Colonic mucosa (tissue), 4 donors: Measurements from ENCODE around the gene CPM. TPM values are rescaled to one million over a fixed set of nuclear protein-coding genes. Genes with fewer than 3 reads are reported as not detected.

Experiments
- DNase-seq: peaks from one replicate; pipeline ENCODE4 v3.0.0-alpha.2; 2020
- H3K27ac ChIP-seq: fragments of 200-600 bp; one replicate; pipeline ENCODE4 v1.8.0; 2021
- H3K27me3 ChIP-seq: fragments of 200-600 bp; one replicate; pipeline ENCODE4 v1.8.0; 2021
- H3K36me3 ChIP-seq: fragments of 200-600 bp; one replicate; pipeline ENCODE4 v1.8.0; 2021
- H3K4me1 ChIP-seq: fragments of 200-600 bp; one replicate; pipeline ENCODE4 v1.8.0; 2021; ENCODE audit warnings: mild to moderate bottlenecking
- H3K4me3 ChIP-seq: fragments of 200-600 bp; one replicate; pipeline ENCODE4 v1.8.0; 2021
- H3K9ac ChIP-seq, 2 donors: one replicate each; pipeline ENCODE4 v1.7.0; 2013; ENCODE audit warnings: control low read depth in 2 of 2, low read depth in 2 of 2, low read length in 2 of 2
- H3K9me3 ChIP-seq: fragments of 200-600 bp; one replicate; pipeline ENCODE4 v1.8.0; 2021
- intact Hi-C: fragments of 100-400 bp; cut with DNase I; formaldehyde crosslinking; loops from one replicate; pipeline ENCODE4 v1.14.1; 2022
- total RNA-seq, 2 donors: library from RNA; stranded (reverse); fragmentation: NEBNext Ultra II Directional in 1 of 2; extraction: Animal tissue kit (Norgen Biotek cat#: 25700) in 1 of 2; gene quantifications; one replicate each; pipeline ENCODE4 v1.2.1, GENCODE V29; 2021
- TF ChIP-seq, protein P1 (sequence below): fragments of 200-600 bp; IDR thresholded peaks from one replicate; pipeline ENCODE4 v1.8.0; 2022; ENCODE audit warnings: antibody characterized with exemption, mild to moderate bottlenecking
- donor health status: healthy.
- donor health status: DM: no; HTN: no; CAD: no.
- donor health status: DM: no; HTN: no; CAD: no.

CPM gene
- total RNA-seq, 2 donors from 2014 or later = 30.0 to 40.3 TPM

DNA sequence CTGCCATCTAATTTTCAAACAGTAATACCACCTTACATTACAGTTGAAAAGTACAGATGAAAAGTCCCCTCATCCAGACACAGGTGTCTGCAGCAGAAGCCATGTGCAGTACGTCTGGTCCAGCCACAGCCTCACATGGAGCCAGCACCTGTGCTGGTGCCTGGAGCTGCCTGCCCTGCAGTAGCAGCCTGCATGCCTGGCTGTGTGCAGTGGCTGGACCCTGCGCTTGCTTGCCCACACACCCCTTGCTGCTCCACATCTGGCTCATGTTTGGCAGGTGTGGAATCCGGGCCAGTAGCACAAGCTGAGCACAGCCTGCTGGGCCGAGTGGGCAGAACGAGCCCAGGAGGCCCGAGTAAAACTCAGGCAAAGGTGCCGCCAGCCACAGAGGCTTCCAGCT, 21.8 kb upstream of the CPM start:
- no peaks in the 10 kb centered on the region for H3K4me1 ChIP-seq
- H3K9me3 ChIP-seq = no peaks in the 10 kb centered on the region
- intact Hi-C loops = no loop called here
- no peak for DNase-seq
- no peak overlapping the region for H3K9ac ChIP-seq
- H3K4me3 ChIP-seq = no peak overlapping the region
- no peaks in the 10 kb centered on the region for H3K36me3 ChIP-seq
- no peaks in the 10 kb centered on the region for H3K27me3 ChIP-seq
- TF ChIP-seq, protein P1, sequence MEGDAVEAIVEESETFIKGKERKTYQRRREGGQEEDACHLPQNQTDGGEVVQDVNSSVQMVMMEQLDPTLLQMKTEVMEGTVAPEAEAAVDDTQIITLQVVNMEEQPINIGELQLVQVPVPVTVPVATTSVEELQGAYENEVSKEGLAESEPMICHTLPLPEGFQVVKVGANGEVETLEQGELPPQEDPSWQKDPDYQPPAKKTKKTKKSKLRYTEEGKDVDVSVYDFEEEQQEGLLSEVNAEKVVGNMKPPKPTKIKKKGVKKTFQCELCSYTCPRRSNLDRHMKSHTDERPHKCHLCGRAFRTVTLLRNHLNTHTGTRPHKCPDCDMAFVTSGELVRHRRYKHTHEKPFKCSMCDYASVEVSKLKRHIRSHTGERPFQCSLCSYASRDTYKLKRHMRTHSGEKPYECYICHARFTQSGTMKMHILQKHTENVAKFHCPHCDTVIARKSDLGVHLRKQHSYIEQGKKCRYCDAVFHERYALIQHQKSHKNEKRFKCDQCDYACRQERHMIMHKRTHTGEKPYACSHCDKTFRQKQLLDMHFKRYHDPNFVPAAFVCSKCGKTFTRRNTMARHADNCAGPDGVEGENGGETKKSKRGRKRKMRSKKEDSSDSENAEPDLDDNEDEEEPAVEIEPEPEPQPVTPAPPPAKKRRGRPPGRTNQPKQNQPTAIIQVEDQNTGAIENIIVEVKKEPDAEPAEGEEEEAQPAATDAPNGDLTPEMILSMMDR = no peak
- no peak overlapping the region for H3K27ac ChIP-seq

DNA sequence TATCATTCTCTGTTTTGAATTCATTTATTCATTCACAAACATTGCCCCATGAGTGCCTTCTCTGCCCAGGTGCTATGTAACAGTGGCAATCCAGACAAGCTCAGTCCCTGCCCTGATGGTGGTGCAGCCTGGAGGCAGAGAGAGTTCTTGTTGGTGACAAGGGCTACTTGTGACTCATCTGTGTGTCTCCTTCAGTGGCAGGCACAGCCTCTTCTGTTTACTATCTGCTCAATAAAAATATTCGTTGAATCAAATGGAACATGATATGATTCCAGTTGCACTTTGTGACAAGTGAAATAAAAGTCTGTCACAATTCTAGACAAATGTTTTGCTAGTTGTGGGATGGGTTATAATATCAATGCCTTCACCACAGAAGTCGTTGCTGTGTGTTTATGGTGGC, 20.6 kb upstream of the CPM start:
- H3K9me3 ChIP-seq = no peaks in the 10 kb centered on the region
- no peaks in the 10 kb centered on the region for H3K4me1 ChIP-seq
- H3K9ac ChIP-seq = no peak overlapping the region
- no peak for DNase-seq
- intact Hi-C loops = no loop called here
- H3K27ac ChIP-seq = no peak overlapping the region
- TF ChIP-seq, protein P1 = no peak
- H3K4me3 ChIP-seq = no peak overlapping the region
- H3K27me3 ChIP-seq = no peaks in the 10 kb centered on the region
- no peaks in the 10 kb centered on the region for H3K36me3 ChIP-seq

DNA sequence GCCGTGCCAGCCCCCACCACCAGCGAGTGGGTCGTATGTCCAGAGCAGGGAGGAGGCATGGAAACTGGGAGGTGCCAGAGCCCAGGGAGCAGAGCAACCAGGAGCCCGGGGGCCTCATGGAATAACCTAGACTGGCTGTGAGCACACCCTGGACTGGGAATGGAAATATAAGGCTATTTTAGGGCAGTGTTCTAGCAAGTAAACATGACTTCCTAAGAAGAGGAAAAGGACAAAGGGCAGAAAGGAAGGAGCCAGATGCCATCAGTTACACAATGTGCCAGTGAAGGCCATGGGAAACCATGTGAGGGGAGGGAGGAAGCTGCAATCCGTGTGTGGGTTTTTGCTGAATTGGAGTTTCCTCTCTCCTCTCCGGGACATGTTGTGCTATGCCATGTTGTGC, 18.7 kb upstream of the CPM start:
- H3K27ac ChIP-seq = no peak overlapping the region
- H3K4me3 ChIP-seq = no peak overlapping the region
- no peaks in the 10 kb centered on the region for H3K4me1 ChIP-seq
- H3K36me3 ChIP-seq = no peaks in the 10 kb centered on the region
- TF ChIP-seq, protein P1 = no peak
- intact Hi-C loops = no loop called here
- no peaks in the 10 kb centered on the region for H3K27me3 ChIP-seq
- peak; percentile 62 for DNase-seq
- no peak overlapping the region for H3K9ac ChIP-seq
- no peaks in the 10 kb centered on the region for H3K9me3 ChIP-seq

DNA sequence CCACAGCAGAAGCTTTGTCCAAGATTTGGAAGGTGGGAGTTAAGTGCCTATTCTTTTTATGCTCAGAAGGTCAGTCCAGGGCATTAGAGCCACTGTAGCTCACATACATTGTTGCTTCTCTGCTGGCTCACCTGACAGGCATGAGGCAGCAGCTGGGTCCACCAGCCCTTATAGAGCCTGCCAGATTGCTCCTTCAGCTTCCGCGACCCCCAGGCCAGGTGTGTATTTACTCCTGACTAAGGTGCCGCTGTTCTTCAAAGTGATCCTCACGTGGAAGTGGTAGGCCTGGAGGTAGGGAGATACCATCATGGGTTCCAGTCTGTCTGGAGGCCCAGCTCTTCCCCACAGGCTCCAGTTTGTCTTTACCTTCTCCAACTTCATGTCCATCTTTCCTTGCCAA, 17.5 kb upstream of the CPM start:
- no peaks in the 10 kb centered on the region for H3K36me3 ChIP-seq
- intact Hi-C loops = no loop called here
- TF ChIP-seq, protein P1 = no peak
- H3K27ac ChIP-seq = no peak overlapping the region
- no peak overlapping the region for H3K4me3 ChIP-seq
- H3K27me3 ChIP-seq = no peaks in the 10 kb centered on the region
- no peak overlapping the region for H3K9ac ChIP-seq
- no peaks in the 10 kb centered on the region for H3K9me3 ChIP-seq
- DNase-seq = no peak
- H3K4me1 ChIP-seq = no peaks in the 10 kb centered on the region

DNA sequence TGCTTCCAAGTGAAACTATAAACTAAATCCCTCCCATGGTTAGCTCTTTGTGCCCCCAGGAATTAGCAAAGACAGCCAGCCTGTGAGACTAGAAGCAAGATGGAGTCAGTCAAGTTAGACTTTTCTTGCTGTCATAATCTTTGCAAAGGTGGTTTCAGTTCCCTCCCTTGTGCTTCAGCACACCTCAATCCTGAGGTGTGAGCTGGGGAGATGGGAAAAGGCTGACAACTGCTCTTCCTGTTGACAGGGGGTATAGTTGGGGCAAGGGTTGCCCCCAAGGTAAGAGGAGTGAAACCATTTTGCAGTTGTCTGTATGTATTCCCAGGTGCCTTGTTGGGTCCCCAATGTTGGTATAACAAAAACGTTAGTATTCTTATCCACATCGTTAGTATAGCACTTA, 12.3 kb upstream of the CPM start:
- no peaks in the 10 kb centered on the region for H3K36me3 ChIP-seq
- intact Hi-C loops = no loop called here

More for the DNA sequence above, 12.3 kb upstream of the CPM start:
- Histone ChIP-seq H3K27me3 (no peaks in the 10 kb centered on the region), H3K9ac (no peak overlapping the region), H3K4me1 (no peaks in the 10 kb centered on the region), H3K4me3 (no peak overlapping the region), H3K27ac (no peak overlapping the region), H3K9me3 (no peaks in the 10 kb centered on the region)
- DNase-seq = no peak
- TF ChIP-seq, protein P1 = no peak
